ENCODE measurements around the gene AFF3.

The AFF3 gene

GRCh38 chr2:99609851-99610381 lies 532.5 kb downstream of the AFF3 start:
- Histone ChIP-seq H3K27me3 (no peaks in the 10 kb centered on the region), H3K36me3 (no peaks in the 10 kb centered on the region), H3K4me3 (ENCODE audit: low read depth, low read length) (no peak overlapping the region), H3K4me1 (no peaks in the 10 kb centered on the region), H3K9me3 (no peaks in the 10 kb centered on the region)
- DNase-seq, result no peak
- TF ChIP-seq CTCF (IDR thresholded peaks at IDR 0.05; ENCODE audit: low read depth, low read length), result no peak

- Histone ChIP-seq H3K4me3 (ENCODE audit: low read depth, low read length) (no peak overlapping the region), H3K27me3 (no peaks in the 10 kb centered on the region), H3K36me3 (no peaks in the 10 kb centered on the region), H3K9me3 (no peaks in the 10 kb centered on the region), H3K4me1 (no peaks in the 10 kb centered on the region)
- DNase-seq, result no peak
- no peak for TF ChIP-seq CTCF (IDR thresholded peaks at IDR 0.05; ENCODE audit: low read depth, low read length)
Measured at GRCh38 chr2:99608861-99609260, 533.5 kb downstream of the AFF3 start.

GRCh38 chr2:99607861-99608491 lies 534.4 kb downstream of the AFF3 start:
- Histone ChIP-seq H3K4me1 (no peaks in the 10 kb centered on the region), H3K36me3 (no peaks in the 10 kb centered on the region), H3K4me3 (ENCODE audit: low read depth, low read length) (no peak overlapping the region), H3K27me3 (no peaks in the 10 kb centered on the region), H3K9me3 (no peaks in the 10 kb centered on the region)
- 0 out of 2 replicates have a peak, but pooled peaks have one; percentile 6 for TF ChIP-seq CTCF (IDR thresholded peaks at IDR 0.05; ENCODE audit: low read depth, low read length)
- no peak for DNase-seq

- no peak for DNase-seq
- no peak for TF ChIP-seq CTCF (IDR thresholded peaks at IDR 0.05; ENCODE audit: low read depth, low read length)
- Histone ChIP-seq H3K27me3 (no peaks in the 10 kb centered on the region), H3K4me1 (no peaks in the 10 kb centered on the region), H3K4me3 (ENCODE audit: low read depth, low read length) (no peak overlapping the region), H3K9me3 (no peaks in the 10 kb centered on the region), H3K36me3 (no peaks in the 10 kb centered on the region)
Measured at GRCh38 chr2:99607454-99607853, 534.9 kb downstream of the AFF3 start.

- no peak for TF ChIP-seq CTCF (IDR thresholded peaks at IDR 0.05; ENCODE audit: low read depth, low read length)
- Histone ChIP-seq H3K27me3 (no peaks in the 10 kb centered on the region), H3K4me1 (no peaks in the 10 kb centered on the region), H3K4me3 (ENCODE audit: low read depth, low read length) (no peak overlapping the region), H3K9me3 (no peaks in the 10 kb centered on the region), H3K36me3 (no peaks in the 10 kb centered on the region)
- no peak for DNase-seq
Measured at GRCh38 chr2:99605036-99605435, 537.4 kb downstream of the AFF3 start.

- H3K4me1 ChIP-seq, result no peaks in the 10 kb centered on the region
- H3K4me3 ChIP-seq (ENCODE audit: low read depth, low read length), result no peak overlapping the region
- no peak for TF ChIP-seq CTCF (IDR thresholded peaks at IDR 0.05; ENCODE audit: low read depth, low read length)
- no peaks in the 10 kb centered on the region for H3K36me3 ChIP-seq
- no peaks in the 10 kb centered on the region for H3K27me3 ChIP-seq
- no peaks in the 10 kb centered on the region for H3K9me3 ChIP-seq
- DNase-seq, result no peak
Measured at GRCh38 chr2:99602476-99602875, 539.9 kb downstream of the AFF3 start.
